Measurements from ENCODE around the gene MCTP2.

GRCh38 chr15:94282269-94283250, 51.2 kb downstream of the MCTP2 start:
- no peak for TF ChIP-seq CEBPB (IDR thresholded peaks at IDR 0.05)
- TF ChIP-seq CREB1 (IDR thresholded peaks at IDR 0.05; ENCODE audit: low read depth) = no peak
- TF ChIP-seq REST (IDR thresholded peaks at IDR 0.05; ENCODE audit: low read depth) = no peak
- no peak for TF ChIP-seq TAF1 (IDR thresholded peaks at IDR 0.05; ENCODE audit: low read depth)
- no peak for TF ChIP-seq MAX (IDR thresholded peaks at IDR 0.05)
- TF ChIP-seq TCF12 (IDR thresholded peaks at IDR 0.05; ENCODE audit: low read depth) = no peak
- no peak for TF ChIP-seq EP300 (IDR thresholded peaks at IDR 0.05; ENCODE audit: borderline replicate concordance)
- no peak for TF ChIP-seq YY1 (IDR thresholded peaks at IDR 0.05; ENCODE audit: low read depth)
- no peak for TF ChIP-seq EGR1 (IDR thresholded peaks at IDR 0.05)
- TF ChIP-seq RAD21 (IDR thresholded peaks at IDR 0.05; ENCODE audit: low read depth) = no peak
